Loucy (cell line): ENCODE results near the gene PDK3.

Experiments used
- H2AFZ ChIP-seq: fragments of 200-600 bp; sonication (generic); 2 replicates; pipeline ENCODE4 v1.6.0; 2016; ENCODE audit warnings: antibody characterized with exemption, mild to moderate bottlenecking, low read length, moderate library complexity
- H3F3A ChIP-seq: fragments of 200-600 bp; 2 replicates; pipeline ENCODE4 v1.6.0; 2016; ENCODE audit warnings: antibody characterized with exemption, low read depth, mild to moderate bottlenecking
- H3K27me3 ChIP-seq: fragments of 200-600 bp; sonication (generic); 2 replicates; pipeline ENCODE4 v1.6.1; 2014; ENCODE audit warnings: low read length, mild to moderate bottlenecking; ENCODE audit not compliant: insufficient read depth, poor library complexity, severe bottlenecking
- H3K36me3 ChIP-seq: fragments of 200-600 bp; sonication (generic); 2 replicates; pipeline ENCODE4 v1.6.1; 2016; ENCODE audit warnings: low read length; ENCODE audit not compliant: insufficient read depth
- H3K4me1 ChIP-seq: fragments of 200-600 bp; sonication (generic); 2 replicates; pipeline ENCODE4 v1.5.1; 2014; ENCODE audit warnings: low read length, mild to moderate bottlenecking; ENCODE audit not compliant: insufficient read depth, poor library complexity, severe bottlenecking
- H3K4me2 ChIP-seq: fragments of 200-600 bp; sonication (generic); 2 replicates; pipeline ENCODE4 v1.6.0; 2014; ENCODE audit warnings: antibody characterized with exemption, low read length, low read depth, mild to moderate bottlenecking; ENCODE audit not compliant: poor library complexity, severe bottlenecking
- H3K4me3 ChIP-seq: fragments of 200-600 bp; sonication (generic); 2 replicates; pipeline ENCODE4 v1.5.1; 2014; ENCODE audit warnings: low read length, mild to moderate bottlenecking, mixed read lengths; ENCODE audit not compliant: poor library complexity, severe bottlenecking
- H3K79me2 ChIP-seq: fragments of 200-600 bp; sonication (generic); 2 replicates; pipeline ENCODE4 v1.6.1; 2014; ENCODE audit warnings: low read length; ENCODE audit not compliant: insufficient read depth
- H3K9ac ChIP-seq: fragments of 200-600 bp; sonication (generic); 2 replicates; pipeline ENCODE4 v1.6.0; 2014; ENCODE audit warnings: mild to moderate bottlenecking, low read depth, low read length, moderate library complexity; ENCODE audit not compliant: poor library complexity, severe bottlenecking
- H3K9me2 ChIP-seq: fragments of 200-600 bp; sonication (generic); replicated peaks from 2 replicates; pipeline ENCODE4 v1.6.1; 2016; ENCODE audit warnings: low read depth, low read length, mixed read lengths
- H3K9me3 ChIP-seq: fragments of 200-600 bp; sonication (generic); 2 replicates; pipeline ENCODE4 v1.6.1; 2014; ENCODE audit warnings: mild to moderate bottlenecking, antibody characterized with exemption, low read length, low read depth; ENCODE audit not compliant: insufficient read depth
- H4K20me1 ChIP-seq: fragments of 200-600 bp; sonication (generic); 2 replicates; pipeline ENCODE4 v1.6.0; 2014; ENCODE audit warnings: antibody characterized with exemption, low read length, mild to moderate bottlenecking; ENCODE audit not compliant: insufficient read depth, poor library complexity, severe bottlenecking
- EZH2phosphoT487 ChIP-seq: fragments of 200-600 bp; IDR thresholded peaks from 2 replicates; pipeline ENCODE4 v1.6.1; 2018; ENCODE audit warnings: antibody characterized with exemption, mild to moderate bottlenecking, moderate library complexity, borderline replicate concordance
- TF ChIP-seq, protein P1 (sequence below): fragments of 200-600 bp; sonication (generic); conservative IDR thresholded peaks from 2 replicates; pipeline ENCODE4 v1.5.1; 2014; ENCODE audit warnings: mild to moderate bottlenecking, antibody characterized with exemption, low read length

The PDK3 gene

DNA sequence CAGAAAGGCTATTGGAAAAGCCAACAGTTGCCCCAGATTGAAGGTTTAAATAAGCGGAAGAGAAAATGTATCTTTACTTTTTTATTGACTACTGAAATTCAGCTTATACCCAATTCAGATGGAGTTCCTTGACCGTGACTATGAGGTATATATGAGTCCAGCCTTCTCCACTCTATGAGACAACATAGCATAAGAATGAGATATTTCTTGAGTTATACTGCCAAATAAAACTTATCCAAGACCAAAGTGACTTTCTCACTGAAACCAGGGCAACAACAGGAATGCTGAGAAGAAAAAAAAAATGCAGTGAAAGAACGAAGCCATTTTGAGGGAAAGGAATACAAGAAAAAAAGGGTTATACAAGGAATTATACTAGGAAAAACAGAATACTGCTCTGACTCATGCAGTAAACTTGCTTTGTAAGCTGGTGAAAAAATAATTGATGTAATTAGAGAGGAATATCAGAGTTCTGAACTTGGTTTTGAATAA, 16.3 kb upstream of the PDK3 start:
- Histone ChIP-seq H3K4me1 (no peaks in the 10 kb centered on the region), H3K36me3 (no peaks in the 10 kb centered on the region), H3K9me3 (no peaks in the 10 kb centered on the region), H3K9me2 (no peaks in the 10 kb centered on the region), H3K27me3 (no peaks in the 10 kb centered on the region), H3F3A (no peaks in the 10 kb centered on the region), H3K4me3 (no peak overlapping the region), H3K4me2 (no peak overlapping the region), H3K79me2 (no peaks in the 10 kb centered on the region), H3K9ac (no peak overlapping the region), H4K20me1 (no peaks in the 10 kb centered on the region), H2AFZ (no peak overlapping the region)
- TF ChIP-seq, protein P1, sequence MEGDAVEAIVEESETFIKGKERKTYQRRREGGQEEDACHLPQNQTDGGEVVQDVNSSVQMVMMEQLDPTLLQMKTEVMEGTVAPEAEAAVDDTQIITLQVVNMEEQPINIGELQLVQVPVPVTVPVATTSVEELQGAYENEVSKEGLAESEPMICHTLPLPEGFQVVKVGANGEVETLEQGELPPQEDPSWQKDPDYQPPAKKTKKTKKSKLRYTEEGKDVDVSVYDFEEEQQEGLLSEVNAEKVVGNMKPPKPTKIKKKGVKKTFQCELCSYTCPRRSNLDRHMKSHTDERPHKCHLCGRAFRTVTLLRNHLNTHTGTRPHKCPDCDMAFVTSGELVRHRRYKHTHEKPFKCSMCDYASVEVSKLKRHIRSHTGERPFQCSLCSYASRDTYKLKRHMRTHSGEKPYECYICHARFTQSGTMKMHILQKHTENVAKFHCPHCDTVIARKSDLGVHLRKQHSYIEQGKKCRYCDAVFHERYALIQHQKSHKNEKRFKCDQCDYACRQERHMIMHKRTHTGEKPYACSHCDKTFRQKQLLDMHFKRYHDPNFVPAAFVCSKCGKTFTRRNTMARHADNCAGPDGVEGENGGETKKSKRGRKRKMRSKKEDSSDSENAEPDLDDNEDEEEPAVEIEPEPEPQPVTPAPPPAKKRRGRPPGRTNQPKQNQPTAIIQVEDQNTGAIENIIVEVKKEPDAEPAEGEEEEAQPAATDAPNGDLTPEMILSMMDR = no peak
- TF ChIP-seq EZH2phosphoT487 = no peak

DNA sequence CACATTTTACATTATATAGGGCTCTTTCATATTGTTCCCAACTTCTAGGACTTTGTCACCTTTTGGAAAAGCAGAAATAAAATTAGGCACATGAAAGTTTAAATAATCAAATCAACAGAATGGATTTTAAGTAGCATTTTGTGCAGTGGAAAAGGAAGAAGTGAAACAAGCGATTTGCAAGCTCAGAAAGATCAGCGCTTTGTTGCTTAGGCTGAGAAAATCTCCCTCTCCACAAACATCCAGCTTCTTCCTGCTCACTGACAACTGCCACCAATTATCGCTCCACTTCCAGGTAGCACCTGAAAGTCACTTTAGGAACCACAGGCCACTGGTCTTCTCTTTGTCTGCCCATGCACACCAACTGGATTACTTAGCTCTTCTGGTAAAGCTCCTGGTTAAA, 2.0 kb upstream of the PDK3 start:
- H3K79me2 ChIP-seq = peaks cover 27% of the 10 kb centered on the region
- no peak overlapping the region for H2AFZ ChIP-seq
- no peak overlapping the region for H3K9ac ChIP-seq
- H3K36me3 ChIP-seq = no peaks in the 10 kb centered on the region
- peaks cover 4% of the 10 kb centered on the region for H4K20me1 ChIP-seq
- no peak overlapping the region for H3K4me3 ChIP-seq
- H3F3A ChIP-seq = no peaks in the 10 kb centered on the region
- H3K9me3 ChIP-seq = no peaks in the 10 kb centered on the region
- H3K27me3 ChIP-seq = no peaks in the 10 kb centered on the region
- H3K9me2 ChIP-seq = no peaks in the 10 kb centered on the region
- TF ChIP-seq EZH2phosphoT487 = no peak
- TF ChIP-seq, protein P1 = no peak
- no peak overlapping the region for H3K4me2 ChIP-seq
- H3K4me1 ChIP-seq = peaks cover 26% of the 10 kb centered on the region

DNA sequence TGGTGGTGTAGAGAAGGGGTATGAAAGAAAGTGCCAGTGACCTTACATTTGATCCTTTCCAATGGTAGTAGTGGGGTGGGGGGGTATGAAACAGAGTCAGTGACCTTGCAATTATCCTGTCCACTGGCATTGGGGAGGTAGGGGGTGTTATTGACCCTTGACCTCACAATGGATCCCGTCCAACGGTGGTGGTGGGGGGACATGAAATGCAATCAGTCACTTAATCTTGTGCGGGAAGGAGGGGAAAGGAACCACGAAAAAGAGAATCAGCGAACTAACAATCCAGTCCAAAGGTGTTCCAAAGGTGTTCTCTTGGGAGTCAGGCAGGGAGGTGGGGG, 619 bp upstream of the PDK3 start:
- TF ChIP-seq, protein P1 = no peak
- TF ChIP-seq EZH2phosphoT487 = no peak
- peak overlapping the region; percentile 90 for H3K4me3 ChIP-seq
- no peaks in the 10 kb centered on the region for H3K9me2 ChIP-seq
- peak overlapping the region; percentile 83 for H3K9ac ChIP-seq
- peak overlapping the region; percentile 90 for H2AFZ ChIP-seq
- no peaks in the 10 kb centered on the region for H3K9me3 ChIP-seq
- peaks cover 30% of the 10 kb centered on the region for H3K4me1 ChIP-seq
- peak overlapping the region; percentile 96 for H3K4me2 ChIP-seq
- no peaks in the 10 kb centered on the region for H3K36me3 ChIP-seq
- no peaks in the 10 kb centered on the region for H3F3A ChIP-seq
- peaks cover 4% of the 10 kb centered on the region for H4K20me1 ChIP-seq
- no peaks in the 10 kb centered on the region for H3K27me3 ChIP-seq
- peaks cover 40% of the 10 kb centered on the region for H3K79me2 ChIP-seq
